CD4-positive, alpha-beta T cell treated with Interleukin-6 at 100 ng/mL for 8 hours (primary cell): ENCODE measurements around the gene TNS1.

Experiments
- DNase-seq: peaks from one replicate; pipeline ENCODE4 v3.0.0-alpha.2; 2020; ENCODE audit warnings: mixed read lengths, low spot score

Gene TNS1

DNA sequence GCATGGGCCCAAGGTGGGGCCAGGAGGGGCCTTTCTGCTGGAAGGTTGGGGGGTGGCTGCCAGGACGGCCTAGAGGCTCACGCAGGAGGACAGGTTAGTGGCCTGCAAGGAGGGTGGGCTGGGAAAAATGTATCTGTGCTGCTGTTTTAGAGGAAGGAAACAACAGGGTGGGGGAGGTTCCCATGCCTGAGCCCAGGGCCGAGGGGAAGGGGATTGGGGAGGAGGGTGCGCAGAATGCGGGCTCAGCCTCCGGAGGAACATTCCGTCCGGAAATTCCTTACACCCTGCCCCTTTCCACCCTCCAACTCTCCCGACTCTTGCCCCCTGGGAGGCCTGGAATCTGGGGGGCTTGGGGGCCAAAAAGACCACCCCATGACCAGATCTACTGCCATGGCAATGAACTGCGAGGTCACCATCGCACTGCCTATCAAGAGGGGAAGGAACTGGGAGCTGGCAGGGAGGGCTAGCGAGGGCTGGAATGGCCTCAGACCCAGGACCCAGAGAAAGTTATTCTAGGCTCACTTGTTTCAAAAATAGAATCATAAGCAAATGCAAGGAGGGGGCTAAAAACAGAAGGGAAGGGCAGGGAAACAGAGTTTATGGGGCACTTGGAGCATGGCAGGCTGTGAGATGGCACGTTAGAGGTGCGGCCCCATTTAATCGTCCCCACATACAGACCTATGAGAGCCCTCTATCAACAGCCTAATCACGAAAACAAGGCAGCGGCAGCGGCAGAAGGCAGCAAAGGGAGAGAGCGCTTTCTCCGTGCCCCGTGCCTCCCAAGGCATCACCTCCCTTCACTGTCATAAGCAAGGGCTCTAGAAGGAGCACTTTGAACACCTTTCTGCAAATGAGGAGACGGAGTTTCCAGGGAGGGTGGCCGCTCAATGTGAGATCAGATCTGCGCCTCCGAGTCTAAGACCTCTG lies 90.4 kb downstream of the TNS1 start:
- no peak for DNase-seq

DNA sequence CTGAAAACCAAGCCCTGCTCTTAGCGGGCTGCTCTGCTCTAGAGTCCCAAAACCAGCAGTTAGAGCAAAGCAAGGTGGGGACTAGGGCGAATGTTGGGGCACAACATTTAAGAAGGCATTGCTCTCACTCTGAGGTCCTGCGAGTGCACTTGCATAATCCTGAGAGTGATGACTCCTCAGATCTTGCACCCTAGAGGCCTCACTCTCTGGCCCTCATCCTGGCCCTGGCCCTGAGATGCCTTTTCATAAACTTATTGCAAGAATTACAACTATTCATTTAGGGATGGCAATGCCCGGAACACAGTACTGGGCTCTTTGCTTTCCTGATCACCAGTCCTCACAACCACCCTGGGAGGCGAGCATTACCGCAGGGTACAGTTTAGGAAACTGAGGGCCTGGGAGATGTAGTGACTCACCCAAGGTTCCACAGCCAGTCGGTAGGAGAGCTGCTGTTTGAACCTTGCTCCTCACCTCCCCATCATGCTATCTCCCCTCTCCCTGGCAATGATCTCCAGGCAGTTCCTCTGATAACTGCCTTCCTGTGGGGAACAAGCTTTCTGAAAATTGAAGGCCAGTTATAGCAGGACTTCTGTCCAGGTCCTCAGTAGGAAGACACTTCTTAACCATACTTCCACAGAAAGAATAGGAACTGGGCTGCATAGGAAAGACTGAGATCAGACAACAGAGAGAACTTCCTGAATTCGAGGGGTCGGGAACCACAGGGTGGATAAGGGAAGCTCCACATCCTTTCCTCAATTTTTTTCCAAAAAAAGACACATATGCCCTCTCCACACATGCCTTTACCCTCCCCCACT lies 91.3 kb downstream of the TNS1 start:
- DNase-seq = no peak

DNA sequence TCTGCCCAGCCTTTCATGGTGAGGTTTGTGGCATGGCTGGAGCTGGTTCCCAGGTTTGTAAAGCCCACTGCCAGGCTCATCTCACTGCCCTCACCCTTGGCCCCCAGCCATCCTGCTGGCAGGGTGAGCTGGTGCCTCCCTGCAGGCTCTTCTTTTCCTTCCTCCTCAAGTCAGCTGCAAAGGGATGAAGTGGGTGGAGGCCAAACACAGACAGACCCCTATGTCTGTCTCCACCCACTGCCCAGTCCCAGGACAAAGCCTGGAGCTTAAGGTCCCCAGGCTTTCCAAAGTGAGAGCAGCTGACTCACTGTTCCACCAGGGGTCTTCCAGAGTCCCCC lies 92.0 kb downstream of the TNS1 start:
- no peak for DNase-seq

DNA sequence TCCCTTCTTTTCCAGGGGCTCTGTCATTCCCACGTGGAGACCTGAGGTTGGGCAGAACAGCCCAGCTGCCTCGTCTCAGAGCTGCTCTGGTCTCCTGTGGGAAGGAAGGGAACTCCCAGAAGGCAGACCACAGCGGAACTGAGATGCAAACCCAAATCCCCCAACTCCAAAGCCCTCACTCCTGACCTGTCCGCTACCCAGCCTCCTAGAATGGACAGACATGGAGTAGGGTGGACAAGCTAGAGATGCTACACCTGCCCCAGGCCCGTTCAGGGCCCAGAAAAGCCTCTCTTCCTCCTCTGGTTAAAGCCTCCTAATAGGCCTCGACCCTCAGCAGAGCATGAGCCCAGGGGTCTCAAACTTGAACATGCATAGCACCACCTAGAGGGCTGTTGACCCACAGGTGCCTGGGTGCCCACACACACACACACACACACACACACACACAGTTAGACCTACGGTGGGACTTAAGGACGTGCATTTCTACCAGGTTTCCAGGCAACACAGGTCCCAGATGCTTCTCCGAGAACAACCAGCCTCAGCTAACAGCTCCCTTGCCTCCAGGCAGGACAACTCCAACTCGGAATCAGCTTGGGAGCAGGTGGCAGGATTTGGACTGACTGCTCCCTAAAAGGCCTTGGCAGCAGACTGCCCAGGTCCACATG lies 93.5 kb downstream of the TNS1 start:
- no peak for DNase-seq

DNA sequence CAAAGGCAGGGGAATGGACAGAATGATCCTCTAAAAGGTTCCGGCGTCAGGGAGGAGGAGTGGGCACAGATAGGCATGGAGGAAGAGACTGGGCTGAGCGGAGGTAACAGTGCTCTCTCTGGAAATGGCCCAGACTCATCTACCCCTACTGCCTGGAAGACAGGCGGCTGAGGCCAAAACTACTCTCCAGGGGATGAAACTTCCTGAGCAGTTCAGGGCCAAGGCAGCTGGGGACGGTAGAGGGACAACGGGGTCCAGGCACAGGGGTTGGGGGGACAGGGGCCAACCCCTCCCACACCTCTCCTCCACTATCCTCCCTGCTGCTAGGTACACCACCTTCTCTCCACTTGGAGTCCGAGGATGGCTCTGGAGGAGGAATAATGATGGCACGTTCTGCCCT lies 94.3 kb downstream of the TNS1 start:
- no peak for DNase-seq

DNA sequence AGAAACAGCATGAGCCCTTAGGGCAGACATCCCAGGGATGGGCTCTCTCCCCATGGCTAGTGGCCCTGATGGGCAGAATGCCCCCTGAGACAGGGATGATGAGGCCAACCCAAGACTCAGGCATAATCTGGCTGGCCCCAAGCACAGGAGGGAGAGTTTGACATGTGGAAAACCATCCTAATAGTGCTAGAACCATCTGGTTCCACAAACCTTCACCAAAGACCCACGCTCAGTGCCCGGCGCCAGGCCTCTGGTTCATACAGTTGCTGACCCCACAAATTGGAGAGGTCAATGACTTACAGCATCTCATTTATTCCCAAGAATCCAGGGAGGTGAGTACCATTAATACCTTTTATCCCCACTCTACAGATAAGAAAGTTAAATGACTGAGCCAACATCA lies 95.5 kb downstream of the TNS1 start:
- no peak for DNase-seq

DNA sequence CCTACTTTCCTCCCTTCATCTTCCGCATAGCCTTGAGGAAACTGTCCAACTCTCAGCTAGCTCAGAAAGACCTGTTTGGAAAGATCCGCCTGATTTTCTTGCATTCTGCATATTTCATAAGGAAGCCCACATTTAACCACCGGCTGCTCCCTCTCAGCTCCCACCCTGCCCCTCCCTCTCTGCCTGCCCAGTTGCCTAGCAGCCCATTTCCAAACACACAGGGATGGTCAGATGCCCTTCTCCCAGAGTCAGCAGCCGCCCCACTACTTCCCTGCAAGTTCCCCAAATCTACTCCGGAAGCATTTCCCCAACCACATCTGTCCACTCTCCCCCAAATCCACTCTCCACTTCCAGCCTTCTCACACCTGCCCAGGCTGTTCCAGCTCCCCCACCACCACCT lies 96.0 kb downstream of the TNS1 start:
- no peak for DNase-seq

DNA sequence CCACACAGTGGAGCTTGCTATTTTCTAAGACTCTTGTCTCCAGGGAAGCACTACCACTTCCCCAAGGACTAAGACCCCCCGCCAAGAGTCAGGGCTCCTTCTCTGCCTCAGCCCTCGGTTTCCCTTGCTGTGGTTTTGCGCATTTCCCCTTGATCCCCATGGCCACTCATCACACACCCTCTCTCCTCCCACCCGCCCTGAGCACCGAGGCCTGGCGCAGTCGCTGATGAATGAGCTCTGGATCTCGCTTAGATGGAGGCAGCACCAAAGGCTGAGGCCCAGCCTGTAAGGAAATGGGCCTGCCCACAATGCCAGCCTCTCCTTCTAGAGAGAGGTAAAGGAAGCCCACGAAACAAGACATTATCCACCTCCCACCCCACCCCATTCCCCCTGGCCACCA lies 96.9 kb downstream of the TNS1 start:
- DNase-seq = no peak

DNA sequence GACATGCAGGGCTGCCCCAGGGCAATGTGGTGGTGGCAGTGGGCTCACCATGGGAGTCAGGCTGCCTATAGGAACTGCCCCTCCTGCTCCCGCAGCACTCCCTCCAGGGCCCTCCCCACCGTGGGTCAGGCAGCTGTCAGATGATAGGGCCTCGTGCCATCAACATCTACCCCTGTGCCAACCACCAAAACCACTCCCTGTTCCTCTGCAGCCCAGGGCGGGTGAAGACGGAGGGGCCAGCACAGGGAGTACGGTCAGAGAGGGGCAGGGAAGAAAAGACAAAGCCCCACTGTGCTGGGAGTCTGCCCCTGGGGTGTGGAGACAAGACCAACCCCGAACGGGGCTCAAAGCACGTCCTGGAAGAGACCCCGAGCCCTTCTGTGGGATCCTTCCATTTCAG lies 97.4 kb downstream of the TNS1 start:
- no peak for DNase-seq

DNA sequence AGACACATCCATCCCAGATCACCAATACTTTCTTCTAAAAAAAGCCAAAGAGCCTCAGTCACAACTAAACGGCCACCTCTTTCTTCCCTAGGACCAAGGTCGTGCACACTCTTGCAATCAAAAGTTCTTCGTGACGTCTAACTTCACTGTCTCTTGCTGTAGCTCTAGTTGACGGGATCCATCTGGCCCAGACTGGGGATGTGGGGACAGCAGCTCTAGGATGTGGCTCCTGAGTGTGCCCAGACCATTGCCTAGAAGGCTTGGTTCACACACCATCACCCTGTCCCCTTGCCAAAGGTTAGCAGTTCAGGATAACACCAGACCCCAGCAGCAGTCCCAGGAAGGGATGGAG lies 98.2 kb downstream of the TNS1 start:
- DNase-seq = no peak

DNA sequence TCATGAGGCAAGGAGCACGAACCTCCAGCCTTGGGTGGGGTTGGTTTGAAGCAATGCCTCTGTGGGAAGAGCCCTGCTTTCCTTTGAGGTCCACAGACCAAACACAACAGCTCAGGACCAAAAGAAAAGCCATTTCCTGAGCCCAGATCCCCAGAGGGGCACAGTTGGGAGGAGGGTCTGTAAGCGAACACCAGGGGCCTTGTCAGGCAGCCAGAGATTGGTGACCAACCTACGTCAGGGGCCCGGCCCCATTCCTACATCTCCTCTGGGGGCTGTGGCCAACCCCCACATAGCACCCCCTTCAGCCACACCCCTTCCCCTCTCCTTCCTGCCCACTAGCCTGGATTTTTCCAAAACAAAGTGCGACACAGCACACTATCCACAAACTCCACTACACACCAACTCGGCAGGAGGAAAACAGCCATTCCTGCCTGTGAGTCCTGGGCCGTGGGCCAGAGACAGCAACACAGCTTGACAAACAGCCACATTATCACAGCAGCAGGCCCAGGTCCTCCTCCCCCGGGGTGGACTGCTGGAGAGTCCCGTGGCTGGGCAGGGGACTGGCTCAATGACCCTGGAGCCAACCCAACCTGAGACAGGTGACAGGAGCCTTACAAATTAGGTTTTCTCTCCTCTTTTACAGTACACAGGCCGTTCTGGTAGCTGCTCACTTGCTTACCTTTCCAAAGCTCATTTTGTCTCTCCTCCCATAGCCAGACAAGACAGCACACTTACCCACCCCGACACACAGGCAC lies 98.8 kb downstream of the TNS1 start:
- no peak for DNase-seq

DNA sequence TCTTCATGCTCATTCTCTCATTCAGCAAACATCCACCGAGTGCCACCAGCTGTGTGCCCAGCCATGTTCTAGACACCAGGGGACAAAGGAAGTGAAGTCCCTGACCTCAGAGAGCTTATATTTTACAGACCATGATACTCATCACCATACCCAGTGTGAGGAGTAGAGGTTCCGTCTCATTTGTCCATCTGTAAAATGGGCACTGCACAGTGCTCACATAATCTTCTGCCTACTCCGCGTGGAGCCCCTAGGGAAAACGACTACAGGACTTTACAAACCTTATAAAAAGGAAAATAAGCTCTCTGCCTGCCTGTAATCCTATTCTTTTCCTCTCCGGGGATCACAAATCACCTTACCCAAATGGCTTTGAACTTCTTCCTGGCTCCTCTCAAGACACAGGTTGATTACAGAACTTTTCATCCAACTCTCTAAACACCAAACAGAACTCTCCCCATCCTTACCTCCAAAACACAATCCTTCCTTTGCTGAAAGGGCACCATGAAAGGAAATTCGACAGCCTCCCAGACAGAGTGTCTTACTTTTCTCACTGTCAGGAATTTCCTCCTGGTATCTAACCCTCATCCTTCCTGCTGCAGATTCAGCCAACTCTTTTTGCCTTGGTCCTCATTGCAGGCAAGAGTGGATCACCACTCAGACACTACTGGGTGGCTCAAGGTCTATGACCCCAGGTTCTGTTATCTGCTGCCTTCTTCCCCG lies 99.5 kb downstream of the TNS1 start:
- DNase-seq = no peak

DNA sequence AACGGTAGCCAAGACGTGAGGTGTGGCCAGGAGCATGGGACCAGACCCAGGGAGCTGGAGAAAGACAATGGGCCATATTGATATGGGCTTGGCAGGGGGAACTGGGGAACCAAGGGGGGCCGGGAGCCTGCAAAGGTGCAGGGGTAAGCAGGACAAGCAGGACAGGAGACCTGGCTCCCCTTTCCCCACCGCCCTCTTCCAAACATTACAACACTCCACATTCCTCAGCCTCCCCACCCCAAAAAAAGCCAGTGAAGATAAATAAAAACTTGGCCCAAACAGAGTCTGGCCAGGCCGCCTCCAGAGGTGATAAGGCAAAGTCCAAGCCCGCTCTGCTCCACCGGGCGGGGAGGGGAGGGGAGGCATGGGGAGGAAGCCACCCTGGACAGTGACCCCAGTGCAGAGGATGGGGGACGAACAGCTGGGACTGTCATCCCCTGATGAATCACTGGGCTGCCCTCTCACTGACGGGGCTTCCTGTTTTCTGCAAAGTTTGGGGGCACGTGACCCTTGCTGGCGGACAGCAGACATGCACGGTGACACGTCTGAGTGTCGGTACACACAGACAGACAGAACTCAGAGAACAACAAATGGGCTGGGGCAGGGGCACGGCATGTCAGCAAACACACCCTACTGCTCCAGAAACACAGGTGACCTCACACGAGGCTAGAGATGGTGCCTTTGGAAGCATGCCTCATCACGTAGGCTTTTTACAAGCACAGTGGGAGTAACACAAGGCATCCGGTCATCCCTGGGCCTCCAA lies 100.2 kb downstream of the TNS1 start:
- DNase-seq = no peak

DNA sequence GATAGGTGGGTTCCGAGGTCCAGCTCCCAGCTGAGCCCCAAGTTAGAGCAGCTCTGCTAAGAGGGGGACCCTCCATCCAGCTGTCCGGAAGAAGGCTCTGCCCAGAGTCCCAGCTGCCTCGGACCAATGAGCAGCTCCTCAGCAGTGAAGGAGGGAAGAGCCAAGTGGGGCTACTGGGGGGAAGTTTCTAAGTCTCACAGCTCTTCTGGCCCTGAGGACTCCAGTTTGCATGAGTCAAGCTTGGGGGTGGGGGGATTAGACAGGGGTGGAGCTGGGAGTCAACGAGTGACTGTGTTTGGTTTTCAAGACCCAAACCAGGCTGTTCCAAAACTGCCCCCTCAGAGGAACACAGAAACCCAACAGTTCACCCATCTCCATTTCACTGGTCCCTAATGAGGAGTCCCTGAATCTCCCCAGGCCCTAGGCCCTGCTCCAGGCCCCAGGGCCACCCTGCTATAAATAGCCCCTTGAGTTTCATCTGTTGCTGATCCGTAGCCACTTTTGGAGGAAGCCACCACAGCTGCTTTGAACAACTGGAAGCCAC lies 100.9 kb downstream of the TNS1 start:
- no peak for DNase-seq

DNA sequence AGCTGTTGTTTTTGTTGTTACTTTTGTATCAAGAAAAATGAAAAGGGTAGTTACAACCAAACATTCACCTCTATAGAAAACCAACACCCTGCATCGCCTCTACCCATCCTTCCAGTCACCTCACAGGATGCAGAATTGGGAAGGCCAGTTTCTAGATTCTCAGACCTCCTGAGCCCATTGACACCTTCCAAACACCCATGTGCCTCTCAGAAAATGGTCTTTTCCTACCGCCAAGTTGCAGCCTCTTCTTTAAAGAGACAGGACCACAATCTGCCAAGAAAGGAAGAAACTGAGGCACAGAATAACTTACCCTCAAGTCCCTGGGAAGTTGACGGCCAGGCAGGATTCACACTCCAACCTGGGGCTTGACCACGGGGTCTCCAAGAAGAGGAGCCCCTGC lies 101.4 kb downstream of the TNS1 start:
- no peak for DNase-seq

DNA sequence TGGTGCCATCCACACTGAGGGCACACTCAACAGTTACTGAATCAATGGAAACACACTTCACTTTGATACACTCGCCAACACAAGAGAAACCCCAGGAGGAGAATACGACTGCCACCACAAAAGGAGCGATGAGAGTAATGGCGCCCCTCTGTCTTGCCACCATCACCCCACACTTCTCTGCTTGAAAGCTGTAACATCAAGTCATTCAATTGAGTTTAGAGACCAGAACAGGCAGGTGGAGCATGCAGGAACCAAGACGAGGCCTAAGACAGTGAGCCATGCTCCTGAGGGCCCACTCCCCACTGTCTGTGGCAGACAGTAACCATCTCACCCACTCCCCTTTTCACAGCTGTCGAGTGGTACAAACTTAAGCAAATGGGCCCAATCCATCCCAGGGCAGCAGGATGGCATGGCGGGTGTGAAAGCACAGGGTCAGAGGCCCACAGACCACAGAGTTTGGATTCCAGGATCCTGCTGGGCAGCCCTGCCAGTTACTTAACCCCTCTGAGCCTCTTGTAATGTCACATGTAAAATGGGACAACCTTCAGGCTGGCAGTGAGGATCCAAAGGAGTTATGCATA lies 101.9 kb downstream of the TNS1 start:
- DNase-seq = no peak

DNA sequence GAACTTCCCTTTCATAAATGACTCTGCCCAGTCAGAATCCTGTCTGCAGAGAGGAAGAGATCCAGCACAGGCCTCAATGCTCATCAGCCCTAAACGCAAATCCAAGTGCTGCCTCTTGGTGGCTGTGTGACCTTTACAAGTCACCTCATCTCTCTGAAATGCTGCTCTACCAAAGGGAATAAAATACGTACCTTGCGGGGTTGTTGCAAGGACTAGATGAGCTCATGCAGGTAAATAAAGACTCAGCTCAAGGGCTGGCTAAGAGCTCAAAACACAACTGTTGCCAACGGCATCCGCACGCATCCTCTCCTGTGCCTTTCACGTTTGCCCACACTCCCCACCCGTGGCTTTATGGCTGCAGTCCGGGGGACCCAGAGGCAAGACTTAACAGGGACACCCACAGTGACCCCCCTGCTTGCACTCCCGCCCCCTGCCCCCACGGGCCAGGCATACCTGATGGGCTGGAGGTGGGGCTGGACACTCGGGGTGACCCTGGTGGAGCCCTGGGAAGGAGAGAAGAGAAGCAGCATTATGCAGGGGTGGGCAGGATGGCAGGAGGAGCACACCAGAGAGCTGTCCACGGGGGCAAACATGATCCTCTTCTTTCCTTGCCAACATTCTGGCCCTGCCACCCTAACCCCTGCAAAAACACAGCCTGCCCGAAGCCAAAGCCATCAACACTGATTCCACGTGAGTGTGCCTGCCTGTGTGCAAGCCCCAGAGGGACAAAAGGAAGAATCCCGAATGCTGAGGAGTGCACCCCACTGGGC lies 102.6 kb downstream of the TNS1 start:
- DNase-seq = no peak

DNA sequence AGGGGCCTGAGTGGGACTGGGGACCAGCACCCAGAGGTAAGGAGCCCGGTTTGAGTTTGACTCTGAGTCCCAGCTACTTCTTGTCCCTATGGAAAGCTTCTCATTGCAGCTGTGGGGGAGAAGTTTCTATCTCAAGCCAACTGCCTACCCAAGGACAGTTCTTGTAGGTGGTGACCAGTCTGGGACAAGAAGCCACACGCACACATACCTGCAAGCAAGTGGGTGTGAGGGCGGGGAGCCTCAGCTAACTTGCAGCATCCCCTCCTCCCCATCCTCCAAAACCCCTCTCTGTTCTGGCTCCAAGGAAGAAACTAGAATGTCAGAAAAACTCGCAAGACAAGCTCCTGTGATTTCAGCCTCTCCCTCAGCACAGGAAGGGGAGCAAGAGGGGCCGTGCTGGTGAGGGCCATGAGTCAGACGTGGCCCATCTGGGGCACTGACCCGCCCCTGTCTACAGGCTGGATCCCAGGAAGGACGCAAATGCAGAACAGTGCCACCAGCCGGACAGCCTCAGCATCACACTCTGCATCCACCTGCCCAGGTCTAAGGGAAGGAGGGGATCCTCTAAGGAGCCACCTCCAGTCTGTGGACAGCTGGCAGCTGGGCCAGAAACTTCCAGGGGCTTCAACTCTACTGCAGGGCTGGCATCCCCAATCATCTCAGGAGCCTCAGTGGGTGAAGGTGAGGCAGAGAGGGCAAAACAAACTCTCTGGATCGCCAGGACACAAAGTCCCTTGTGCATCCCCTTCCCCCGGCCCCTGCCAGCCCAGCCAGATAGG lies 103.4 kb downstream of the TNS1 start:
- DNase-seq = no peak
